GM12801 (cell line): ENCODE measurements around the gene HLA-E.

ENCODE experiments used
- TF ChIP-seq, protein P1 (sequence below): IDR thresholded peaks from one replicate; pipeline ENCODE4 v1.5.1; 2011; ENCODE audit warnings: control low read depth; ENCODE audit not compliant: insufficient read length; ENCODE audit errors: extremely low read depth

The HLA-E gene

DNA sequence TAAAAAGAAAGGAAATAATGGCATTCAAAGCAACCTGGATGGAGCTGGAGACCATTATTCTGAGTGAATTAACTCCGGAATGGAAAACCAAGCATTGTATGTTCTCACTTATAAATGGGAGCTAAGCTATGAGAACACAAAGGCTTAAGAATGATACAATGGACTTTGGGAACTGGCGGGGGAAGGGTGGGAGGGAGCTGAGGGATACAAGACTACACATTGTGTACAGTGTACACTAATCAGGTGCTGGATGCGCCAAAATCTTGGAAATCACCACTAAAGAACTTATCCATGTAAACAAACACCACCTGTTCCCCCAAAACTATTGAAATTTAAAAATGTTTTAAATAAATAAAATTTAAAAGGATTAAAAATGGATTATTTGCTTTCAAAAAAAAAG is 4.1 kb upstream of the HLA-E start:
- TF ChIP-seq, protein P1, sequence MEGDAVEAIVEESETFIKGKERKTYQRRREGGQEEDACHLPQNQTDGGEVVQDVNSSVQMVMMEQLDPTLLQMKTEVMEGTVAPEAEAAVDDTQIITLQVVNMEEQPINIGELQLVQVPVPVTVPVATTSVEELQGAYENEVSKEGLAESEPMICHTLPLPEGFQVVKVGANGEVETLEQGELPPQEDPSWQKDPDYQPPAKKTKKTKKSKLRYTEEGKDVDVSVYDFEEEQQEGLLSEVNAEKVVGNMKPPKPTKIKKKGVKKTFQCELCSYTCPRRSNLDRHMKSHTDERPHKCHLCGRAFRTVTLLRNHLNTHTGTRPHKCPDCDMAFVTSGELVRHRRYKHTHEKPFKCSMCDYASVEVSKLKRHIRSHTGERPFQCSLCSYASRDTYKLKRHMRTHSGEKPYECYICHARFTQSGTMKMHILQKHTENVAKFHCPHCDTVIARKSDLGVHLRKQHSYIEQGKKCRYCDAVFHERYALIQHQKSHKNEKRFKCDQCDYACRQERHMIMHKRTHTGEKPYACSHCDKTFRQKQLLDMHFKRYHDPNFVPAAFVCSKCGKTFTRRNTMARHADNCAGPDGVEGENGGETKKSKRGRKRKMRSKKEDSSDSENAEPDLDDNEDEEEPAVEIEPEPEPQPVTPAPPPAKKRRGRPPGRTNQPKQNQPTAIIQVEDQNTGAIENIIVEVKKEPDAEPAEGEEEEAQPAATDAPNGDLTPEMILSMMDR = no peak

DNA sequence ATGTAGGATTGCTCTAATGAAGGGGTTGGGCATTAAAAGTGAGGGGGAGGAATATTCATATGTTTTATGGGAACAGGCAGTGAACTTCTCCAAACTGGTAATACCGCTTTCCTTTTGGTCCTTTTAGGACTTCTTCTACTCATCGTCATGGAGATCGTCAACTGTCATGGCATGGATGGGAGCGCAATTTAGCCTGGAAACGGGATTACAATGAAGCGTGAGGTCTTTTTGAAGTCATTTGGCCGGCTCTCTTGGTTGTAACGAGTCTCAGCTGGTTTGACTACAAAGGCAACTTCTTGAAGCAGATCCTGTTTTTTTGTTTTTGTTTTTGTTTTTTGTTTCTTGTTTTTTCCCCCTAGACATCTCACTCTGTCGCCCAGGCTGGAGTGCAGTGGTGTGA is 1.4 kb upstream of the HLA-E start:
- TF ChIP-seq, protein P1 = no peak

DNA sequence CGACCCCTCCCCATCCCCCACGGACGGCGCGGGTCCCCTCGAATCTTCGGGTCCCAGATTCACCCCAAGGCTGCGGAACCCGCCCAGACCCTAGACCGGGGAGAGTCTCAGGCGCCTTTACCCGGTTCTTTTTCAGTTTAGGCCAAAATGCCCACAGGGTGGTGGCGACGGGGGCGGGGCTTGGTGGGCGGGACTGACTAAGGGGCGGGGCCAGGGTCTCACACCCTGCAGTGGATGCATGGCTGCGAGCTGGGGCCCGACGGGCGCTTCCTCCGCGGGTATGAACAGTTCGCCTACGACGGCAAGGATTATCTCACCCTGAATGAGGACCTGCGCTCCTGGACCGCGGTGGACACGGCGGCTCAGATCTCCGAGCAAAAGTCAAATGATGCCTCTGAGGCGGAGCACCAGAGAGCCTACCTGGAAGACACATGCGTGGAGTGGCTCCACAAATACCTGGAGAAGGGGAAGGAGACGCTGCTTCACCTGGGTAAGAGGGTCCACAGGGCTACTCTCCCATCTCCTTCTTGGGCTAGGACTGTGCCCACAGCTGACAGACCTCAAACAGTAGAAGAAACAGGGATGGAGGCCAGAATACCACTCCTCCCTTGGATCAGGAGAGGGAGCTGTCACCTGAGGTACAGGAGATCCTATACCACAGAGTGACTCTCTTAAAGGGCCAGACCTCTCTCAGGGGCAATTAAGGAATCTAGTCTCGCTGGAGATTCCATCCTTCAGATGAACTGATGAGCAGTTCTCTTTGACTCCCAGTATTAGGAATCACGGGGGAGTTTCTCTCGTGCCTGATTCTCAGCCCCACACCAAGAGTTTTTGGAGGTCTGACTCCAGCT is 942 bp downstream of the HLA-E start:
- TF ChIP-seq, protein P1 = no peak

DNA sequence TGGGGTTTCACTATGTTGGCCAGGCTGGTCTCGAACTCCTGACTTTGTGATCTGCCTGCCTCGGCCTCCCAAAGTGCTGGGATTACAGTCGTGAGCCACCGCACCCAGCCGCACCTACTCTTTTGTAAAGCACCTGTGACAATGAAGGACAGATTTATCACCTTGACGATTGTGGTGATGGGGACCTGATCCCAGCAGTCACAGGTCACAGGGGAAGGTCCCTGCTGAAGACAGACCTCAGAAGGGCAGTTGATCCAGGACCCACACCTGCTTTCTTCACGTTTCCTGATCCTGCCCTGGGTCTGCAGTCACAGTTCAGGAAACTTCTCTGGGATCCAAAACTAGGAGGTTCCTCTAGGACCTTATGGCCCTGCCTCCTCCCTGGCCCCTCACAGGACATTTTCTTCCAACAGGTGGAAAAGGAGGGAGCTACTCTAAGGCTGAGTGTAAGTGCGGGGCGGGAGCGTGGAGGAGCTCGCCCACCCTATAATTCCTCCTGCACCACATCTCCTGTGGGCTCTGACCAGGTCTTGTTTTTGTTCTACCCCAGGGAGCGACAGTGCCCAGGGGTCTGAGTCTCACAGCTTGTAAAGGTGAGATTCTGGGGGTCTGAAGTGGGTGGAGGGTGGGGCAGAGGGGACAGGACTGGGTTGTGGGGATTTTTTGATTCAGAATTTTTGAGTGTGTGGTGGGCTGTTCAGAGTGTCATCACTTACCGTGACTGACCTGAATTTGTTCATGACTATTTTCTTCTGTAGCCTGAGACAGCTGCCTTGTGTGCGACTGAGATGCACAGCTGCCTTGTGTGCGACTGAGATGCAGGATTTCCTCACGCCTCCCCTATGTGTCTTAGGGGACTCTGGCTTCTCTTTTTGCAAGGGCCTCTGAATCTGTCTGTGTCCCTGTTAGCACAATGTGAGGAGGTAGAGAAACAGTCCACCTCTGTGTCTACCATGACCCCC is 3.0 kb downstream of the HLA-E start:
- TF ChIP-seq, protein P1 = no peak

DNA sequence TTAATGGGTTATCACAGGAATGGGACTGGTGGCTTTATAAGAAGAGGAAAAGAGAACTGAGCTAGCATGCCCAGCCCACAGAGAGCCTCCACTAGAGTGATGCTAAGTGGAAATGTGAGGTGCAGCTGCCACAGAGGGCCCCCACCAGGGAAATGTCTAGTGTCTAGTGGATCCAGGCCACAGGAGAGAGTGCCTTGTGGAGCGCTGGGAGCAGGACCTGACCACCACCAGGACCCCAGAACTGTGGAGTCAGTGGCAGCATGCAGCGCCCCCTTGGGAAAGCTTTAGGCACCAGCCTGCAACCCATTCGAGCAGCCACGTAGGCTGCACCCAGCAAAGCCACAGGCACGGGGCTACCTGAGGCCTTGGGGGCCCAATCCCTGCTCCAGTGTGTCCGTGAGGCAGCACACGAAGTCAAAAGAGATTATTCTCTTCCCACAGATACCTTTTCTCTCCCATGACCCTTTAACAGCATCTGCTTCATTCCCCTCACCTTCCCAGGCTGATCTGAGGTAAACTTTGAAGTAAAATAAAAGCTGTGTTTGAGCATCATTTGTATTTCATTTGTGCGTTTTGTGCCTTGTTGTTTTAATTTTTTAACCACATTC is 4.4 kb downstream of the HLA-E start:
- TF ChIP-seq, protein P1 = no peak

DNA sequence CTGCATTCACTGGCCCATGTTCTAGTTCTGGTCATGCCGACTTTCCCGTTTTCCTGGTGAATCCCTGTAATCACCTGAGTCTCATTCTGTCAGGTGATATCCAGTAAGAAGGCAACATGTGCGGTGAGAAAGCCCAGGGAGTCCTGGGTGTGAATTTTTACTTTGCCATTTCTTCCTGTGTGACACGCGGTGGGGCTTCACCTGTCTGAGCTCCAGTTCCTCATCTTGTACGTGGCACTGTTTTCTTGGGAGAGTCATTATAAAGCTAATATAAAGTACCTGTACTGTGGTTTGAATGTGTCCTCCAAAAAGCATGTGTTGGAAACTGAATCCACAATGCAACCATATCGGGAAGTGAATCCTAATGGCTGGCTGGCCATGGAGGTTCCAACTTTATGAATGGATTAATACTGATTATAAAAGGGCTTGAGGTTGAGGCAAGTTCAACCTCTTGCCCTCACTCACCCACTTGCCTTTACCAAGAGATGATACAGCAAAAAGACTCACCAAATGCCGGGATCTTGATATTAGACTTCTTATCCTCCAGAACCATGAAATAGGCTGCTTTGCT is 5.1 kb downstream of the HLA-E start:
- TF ChIP-seq, protein P1 = no peak
